ENCODE results near the gene HMX1. TPM values are rescaled to one million over a fixed set of nuclear protein-coding genes. Genes with fewer than 3 reads are reported as not detected.

HMX1 gene
- total and polyA plus RNA-seq, 9 donors: 0.08 to 0.21 (median 0.12) TPM; not detected in 1

DNA sequence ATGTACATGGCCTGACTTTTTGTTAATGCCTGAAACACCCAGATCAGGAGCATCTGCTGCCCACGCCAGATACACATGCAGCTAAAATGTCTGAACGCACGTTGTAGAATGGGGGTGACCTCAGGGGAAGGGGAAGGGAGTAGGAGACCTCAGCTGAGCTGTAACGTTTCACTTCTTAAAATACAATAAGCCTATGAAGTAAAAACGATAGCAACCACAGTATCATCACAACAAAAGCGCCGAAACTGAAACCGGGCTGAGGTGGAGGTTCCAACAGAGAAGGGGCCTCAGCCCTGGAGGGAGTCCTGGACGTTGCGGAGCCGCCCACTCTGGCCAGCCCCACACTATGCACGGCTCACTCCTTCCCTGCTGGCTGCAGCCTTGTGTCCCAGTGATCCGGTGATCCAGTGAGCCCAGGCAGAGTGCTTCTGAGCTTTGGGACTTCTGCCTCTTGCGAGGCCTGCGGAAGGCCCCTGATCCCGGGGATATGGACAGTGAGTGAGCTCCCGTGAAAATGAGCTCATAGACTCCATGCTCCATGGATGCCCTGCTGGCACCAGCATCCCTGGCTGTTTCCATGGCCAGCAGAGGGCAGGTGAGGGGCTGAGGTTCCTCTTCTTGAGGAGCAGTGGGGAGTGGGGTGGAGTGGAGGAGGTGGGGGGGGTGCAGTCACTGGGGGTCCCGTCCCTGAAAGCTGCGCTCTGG lies 52.0 kb downstream of the HMX1 start:
- Histone ChIP-seq H3K4me3 (ENCODE audit: low read length) (no peak overlapping the region), H3K36me3 (ENCODE audit: control insufficient read depth, insufficient read depth, low read length) (no peaks in the 10 kb centered on the region), H3K4me1 (ENCODE audit: control insufficient read depth, insufficient read depth, low read length) (no peaks in the 10 kb centered on the region), H3K9me3 (replicated peaks; ENCODE audit: control insufficient read depth, low read depth, low read length) (no peaks in the 10 kb centered on the region), H3K27ac (ENCODE audit: low read length) (no peak overlapping the region), H3K27me3 (ENCODE audit: control insufficient read depth, insufficient read depth, low read length) (peaks cover 12% of the 10 kb centered on the region)
- peak; percentile 20 for DNase-seq
- WGBS (ENCODE audit: insufficient coverage): 43% methylated on average over 9 of the region's 19 CpGs

DNA sequence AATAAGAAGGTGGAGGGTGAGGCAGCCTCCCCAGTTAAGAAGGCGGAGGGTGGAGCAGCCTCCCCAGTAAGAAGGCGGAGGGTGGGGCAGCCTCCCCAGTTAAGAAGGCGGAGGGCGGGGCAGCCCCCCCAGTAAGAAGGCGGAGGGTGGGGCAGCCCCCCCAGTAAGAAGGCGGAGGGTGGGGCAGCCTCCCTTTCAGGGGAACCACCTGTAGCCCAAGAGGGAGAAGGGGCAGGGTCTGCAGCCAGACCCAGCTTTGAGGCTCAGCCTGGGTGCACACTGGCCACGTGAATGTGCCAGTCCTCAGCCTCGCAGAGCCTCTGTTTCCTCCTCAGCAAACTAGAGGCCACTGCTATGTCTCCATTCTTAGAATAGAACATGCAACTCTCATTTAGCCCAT lies 52.6 kb downstream of the HMX1 start:
- peaks cover 12% of the 10 kb centered on the region for H3K27me3 ChIP-seq (ENCODE audit: control insufficient read depth, insufficient read depth, low read length)
- H3K9me3 ChIP-seq (replicated peaks; ENCODE audit: control insufficient read depth, low read depth, low read length): no peaks in the 10 kb centered on the region
- WGBS (ENCODE audit: insufficient coverage): 70% methylated on average over 3 of the region's 8 CpGs
- H3K36me3 ChIP-seq (ENCODE audit: control insufficient read depth, insufficient read depth, low read length): no peaks in the 10 kb centered on the region
- H3K27ac ChIP-seq (ENCODE audit: low read length): no peak overlapping the region
- H3K4me1 ChIP-seq (ENCODE audit: control insufficient read depth, insufficient read depth, low read length): no peaks in the 10 kb centered on the region
- no peak overlapping the region for H3K4me3 ChIP-seq (ENCODE audit: low read length)
- no peak for DNase-seq

DNA sequence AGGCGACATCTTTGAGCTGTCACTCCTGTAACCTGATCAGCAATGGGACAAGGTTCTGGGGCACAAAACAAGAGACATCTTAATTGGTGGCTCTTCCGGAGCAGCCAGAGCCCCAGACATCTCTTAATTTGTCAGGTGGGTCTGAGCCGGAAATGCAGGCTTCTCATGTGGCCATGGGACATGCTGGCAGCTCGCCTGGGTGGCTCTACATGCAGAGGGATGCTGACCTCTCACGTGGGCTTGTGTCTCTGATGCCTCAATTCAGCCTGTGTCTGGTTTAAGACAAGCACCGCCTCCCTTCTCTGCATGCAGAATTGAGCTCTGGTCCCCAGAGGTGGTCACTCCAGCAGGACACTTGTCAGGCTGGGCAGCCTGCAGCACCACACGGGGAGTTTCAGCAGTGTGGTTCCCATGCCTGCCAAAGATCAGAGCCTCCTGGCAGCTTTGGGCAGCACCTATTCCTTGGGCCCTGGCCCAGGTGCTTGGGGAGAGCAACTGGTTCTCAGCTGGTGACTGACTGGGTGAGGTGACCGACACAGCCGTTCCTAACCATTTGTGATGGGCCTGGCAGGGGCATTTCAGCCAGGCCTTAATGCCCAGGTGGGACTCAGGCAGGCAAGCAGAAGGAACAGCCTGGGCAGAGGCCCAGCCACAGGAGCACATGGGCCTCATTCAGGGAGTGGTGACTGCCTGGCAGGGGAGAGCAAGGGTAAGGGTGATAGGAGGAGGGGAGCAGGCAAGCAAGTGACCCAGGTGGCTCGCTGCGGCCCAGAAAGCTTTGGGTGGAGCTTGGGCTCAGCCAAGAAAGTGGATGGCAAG lies 53.4 kb downstream of the HMX1 start:
- Histone ChIP-seq H3K4me3 (ENCODE audit: low read length) (no peak overlapping the region), H3K27ac (ENCODE audit: low read length) (no peak overlapping the region), H3K36me3 (ENCODE audit: control insufficient read depth, insufficient read depth, low read length) (no peaks in the 10 kb centered on the region), H3K27me3 (ENCODE audit: control insufficient read depth, insufficient read depth, low read length) (peaks cover 12% of the 10 kb centered on the region), H3K4me1 (ENCODE audit: control insufficient read depth, insufficient read depth, low read length) (no peaks in the 10 kb centered on the region), H3K9me3 (replicated peaks; ENCODE audit: control insufficient read depth, low read depth, low read length) (no peaks in the 10 kb centered on the region)
- DNase-seq: no peak
- 52% methylated on average over 11 of the region's 11 CpGs for WGBS (ENCODE audit: insufficient coverage)

DNA sequence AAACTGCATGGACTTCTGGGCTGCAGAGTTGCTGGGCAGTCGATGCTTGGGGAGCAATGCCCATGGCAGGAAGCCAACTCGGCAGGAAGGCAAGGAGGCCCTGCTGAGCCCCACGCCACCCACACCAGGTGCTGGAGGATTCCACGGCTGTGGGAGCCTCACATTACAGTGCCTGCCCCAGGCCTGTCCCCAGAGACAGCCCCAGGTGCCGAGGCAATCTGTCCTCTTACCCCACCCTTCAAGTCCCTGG lies 53.9 kb downstream of the HMX1 start:
- H3K27me3 ChIP-seq (ENCODE audit: control insufficient read depth, insufficient read depth, low read length): peaks cover 12% of the 10 kb centered on the region
- no peak overlapping the region for H3K4me3 ChIP-seq (ENCODE audit: low read length)
- no peak for DNase-seq
- no peaks in the 10 kb centered on the region for H3K36me3 ChIP-seq (ENCODE audit: control insufficient read depth, insufficient read depth, low read length)
- H3K4me1 ChIP-seq (ENCODE audit: control insufficient read depth, insufficient read depth, low read length): no peaks in the 10 kb centered on the region
- no peaks in the 10 kb centered on the region for H3K9me3 ChIP-seq (replicated peaks; ENCODE audit: control insufficient read depth, low read depth, low read length)
- WGBS (ENCODE audit: insufficient coverage): 23% methylated on average over 5 of the region's 5 CpGs
- H3K27ac ChIP-seq (ENCODE audit: low read length): no peak overlapping the region

DNA sequence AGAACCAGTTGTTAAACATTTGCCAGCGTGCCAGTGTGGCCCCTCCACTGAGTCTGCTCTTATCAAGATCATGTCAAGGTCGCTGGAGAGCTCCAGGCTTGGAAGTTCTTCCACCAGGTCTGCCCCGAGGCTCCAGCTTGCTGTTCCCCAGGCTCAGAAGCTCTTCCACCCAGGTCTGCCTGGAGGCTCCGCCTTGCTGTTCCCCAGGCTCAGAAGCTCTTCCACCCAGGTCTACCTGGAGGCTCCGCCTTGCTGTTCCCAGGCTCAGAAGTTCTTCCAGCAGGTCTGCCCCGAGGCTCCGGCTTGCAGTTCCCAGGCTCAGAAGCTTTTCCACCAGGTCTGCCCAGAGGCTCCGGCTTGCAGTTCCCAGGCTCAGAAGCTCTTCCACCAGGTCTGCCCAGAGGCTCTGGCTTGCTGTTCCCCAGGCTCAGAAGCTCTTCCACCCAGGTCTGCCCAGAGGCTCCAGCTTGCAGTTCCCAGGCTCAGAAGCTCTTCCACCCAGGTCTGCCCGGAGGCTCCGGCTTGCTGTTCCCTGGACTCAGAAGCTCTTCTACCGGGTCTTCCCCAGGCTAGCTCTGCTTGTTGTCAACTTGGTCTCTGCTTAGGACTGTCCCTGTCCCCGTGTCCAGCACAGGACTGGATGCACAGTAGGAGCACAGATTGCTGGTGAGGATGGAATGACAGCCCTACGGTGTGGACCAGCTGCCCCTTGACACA lies 54.4 kb downstream of the HMX1 start:
- 78% methylated on average over 13 of the region's 13 CpGs for WGBS (ENCODE audit: insufficient coverage)
- peaks cover 12% of the 10 kb centered on the region for H3K27me3 ChIP-seq (ENCODE audit: control insufficient read depth, insufficient read depth, low read length)
- no peak for DNase-seq

More for the DNA sequence above, 54.4 kb downstream of the HMX1 start:
- Histone ChIP-seq H3K9me3 (replicated peaks; ENCODE audit: control insufficient read depth, low read depth, low read length) (no peaks in the 10 kb centered on the region), H3K4me1 (ENCODE audit: control insufficient read depth, insufficient read depth, low read length) (no peaks in the 10 kb centered on the region), H3K27ac (ENCODE audit: low read length) (no peak overlapping the region), H3K4me3 (ENCODE audit: low read length) (no peak overlapping the region), H3K36me3 (ENCODE audit: control insufficient read depth, insufficient read depth, low read length) (no peaks in the 10 kb centered on the region)

All from muscle of leg (tissue), 11 donors.